Stimulated activated CD8-positive, alpha-beta memory T cell treated with anti-CD3 and anti-CD28 coated beads, Interleukin-7, amount 100 ng/mL, for 48 hours (primary cell): ENCODE measurements around the gene TSR2.

Experiments
- DNase-seq, 2 donors: peaks; one replicate each; pipeline ENCODE4 v3.0.0-alpha.2; 2020; ENCODE audit warnings: low read depth in 1 of 2; ENCODE audit errors: extremely low read depth in 1 of 2

The TSR2 gene, protein sequence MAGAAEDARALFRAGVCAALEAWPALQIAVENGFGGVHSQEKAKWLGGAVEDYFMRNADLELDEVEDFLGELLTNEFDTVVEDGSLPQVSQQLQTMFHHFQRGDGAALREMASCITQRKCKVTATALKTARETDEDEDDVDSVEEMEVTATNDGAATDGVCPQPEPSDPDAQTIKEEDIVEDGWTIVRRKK

DNA sequence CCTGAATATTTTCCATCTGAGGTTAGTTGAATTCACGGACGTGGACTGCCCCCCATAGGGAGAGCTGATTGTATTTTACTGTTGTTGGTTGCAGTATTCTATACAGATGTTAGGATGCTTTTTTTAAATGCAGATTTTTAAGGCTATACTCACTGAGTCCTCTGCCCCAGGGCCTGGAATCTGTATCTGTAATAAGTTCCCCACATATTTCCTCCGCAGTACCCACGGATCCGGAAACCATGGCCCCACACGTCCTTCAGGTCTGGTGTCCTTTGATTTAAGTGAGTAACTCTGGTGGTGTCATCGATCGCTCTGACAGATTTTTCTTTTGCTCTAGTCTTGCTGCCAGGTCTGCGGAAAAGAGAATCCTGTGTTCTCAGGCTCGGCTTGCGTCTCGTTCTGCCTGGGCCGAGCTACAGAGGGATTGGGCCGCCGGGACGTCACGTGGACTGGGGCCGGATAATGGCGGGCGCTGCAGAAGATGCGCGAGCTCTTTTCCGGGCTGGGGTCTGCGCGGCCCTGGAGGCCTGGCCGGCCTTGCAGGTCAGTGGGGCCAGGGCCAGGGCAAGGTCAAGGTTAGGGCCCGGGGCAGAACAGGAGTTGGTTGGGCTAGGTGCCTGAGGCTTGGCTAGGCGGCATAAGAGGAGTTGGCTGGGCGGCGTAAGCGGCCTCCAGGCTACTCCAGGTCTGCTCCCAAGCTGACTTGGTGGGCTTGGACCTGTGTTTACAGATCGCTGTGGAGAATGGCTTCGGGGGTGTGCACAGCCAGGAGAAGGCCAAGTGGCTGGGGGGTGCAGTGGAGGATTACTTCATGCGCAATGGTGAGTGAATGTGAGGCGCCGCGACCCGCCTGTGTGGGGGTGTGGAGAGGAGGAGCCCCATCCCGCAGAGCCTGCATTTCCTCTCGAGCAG, at the start of gene TSR2:
Gene TSR2 (plus strand): TSS at position 445 of the 912 bp plus-strand sequence. CDS start 18 bp downstream, at position 463.
- peak; percentile 42 to 68 for DNase-seq

DNA sequence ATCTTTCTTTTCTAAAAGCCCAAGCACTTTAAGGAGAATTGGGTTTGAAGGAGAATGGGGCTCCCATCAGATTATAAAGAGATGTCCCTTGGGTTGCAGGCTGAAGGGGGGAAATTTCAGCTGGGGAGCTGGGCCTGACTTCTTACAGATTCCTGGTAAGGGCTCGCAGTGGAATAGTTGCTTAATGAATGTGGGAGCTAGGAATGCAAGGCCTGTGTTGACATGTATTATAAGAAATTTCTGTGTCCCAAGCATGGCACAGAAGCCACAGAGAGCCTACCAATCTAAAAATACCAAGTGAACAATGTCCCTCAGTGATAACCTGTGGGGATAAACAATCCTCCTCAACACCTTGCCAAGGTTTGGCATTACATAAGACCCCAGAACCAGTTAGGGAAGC, 43.1 kb upstream of the TSR2 start:
- DNase-seq: no peak

DNA sequence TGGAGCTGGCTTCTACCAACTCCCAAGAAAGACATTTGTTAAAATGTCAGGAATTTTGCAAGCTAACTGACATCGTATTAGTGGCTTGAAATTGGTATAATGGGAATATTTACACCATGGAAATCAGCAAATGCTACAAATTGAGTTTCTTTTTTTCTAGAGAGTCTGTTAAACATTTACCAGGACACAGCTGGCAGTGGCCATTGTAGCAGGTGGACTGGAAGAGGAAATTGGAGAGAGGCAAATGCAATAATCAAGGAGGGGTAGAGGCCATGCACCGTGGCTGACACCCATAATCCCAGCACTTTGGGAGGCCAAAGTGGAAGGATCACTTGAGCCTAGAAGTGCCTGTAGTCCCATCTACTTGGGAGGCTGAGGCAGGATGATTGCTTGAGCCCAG, 32.9 kb upstream of the TSR2 start:
- DNase-seq: no peak

DNA sequence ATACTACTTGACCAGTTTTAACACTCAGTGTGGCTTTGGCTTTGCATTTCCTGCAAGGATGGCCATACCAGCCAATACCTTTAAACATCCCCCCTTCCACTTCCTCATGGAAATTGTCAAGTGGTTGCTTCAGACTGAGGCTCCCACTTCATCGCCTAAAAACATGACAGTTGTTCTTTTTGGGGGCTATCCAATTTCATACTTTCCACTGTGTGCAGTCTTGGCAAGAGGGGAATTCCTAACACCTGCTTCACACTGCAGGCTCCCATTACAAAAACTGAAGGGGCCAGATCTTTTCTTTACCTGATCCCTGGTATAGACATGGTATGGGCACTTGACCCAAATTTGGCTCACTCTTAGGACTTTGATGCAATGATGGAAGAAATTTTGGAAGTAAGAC, 28.5 kb upstream of the TSR2 start:
- DNase-seq: no peak

DNA sequence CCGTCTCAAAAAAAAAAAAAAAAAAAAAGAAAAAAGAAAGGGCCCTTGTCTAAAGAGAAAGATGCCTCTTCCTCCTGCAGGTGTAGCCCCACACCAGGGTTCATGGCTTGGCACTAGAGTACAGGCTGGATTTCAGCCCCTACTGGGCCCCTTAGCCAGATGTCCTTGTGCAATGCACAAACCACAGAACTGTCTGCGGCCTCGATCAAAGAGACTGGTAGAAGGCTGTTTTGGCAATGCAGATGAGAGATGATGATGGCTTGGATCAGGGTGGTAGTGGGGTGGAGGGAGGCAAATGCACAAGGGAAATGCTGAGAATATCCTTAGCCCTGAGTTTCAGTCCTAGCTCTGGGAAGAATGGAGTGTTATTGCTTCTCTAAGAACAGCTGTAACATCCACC, 26.5 kb upstream of the TSR2 start:
- no peak for DNase-seq

DNA sequence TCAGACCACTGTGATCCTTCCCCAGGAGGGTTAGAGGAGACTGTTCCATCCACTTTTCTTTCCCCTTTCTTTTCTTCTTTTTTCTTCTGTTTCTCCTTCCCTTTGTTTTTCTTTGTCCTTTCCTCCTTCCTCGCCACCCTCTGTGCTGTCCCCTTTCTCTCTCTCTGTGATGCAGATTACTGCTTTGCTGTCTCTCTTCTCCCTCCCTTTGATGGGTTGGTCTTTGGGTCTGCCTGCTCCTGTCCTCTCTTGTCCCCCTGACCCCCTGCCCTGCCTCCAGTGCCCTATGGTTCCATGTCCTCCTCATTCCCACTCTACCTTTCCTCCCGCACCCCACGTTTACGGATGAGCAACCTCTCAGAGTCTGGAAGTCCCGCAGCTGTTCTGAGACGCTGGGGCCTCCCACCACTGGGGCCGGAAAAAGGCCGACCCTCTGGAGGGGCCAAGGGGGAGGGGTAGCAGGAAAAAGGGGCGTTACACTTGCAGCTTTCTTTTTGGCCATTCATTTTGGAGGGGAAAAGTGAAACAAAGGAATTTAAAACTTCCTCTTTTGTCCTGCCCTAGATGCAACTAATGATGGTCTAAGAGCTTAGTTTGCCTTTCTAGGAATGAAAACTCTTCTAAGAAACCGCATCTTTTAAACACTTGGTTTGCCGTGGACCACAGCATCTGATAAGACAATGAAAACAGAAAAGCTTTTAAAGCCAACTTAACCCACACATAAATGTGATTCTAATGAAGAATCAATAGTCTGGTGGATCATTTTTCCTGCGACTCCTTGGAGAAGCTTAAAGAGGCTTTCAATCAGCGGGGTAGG, 24.5 kb upstream of the TSR2 start:
- DNase-seq: no peak

DNA sequence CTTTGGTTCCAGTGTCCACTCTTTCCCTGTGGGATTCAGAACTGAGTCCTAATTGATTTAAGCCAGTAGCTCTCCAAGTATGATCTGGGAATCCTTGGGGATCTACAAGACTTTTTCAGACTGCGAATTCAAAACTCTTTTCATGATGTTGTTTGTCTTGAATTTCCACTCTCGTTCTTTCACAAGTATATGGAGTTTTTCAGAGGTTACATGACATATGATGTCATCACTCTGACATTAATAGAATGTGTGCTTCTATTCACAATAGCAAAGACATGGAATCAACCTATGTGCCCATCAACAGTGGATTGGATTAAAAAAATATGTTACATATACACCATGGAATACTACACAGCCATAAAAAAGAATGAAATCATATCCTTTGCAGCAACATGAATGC, 23.2 kb upstream of the TSR2 start:
- no peak for DNase-seq

DNA sequence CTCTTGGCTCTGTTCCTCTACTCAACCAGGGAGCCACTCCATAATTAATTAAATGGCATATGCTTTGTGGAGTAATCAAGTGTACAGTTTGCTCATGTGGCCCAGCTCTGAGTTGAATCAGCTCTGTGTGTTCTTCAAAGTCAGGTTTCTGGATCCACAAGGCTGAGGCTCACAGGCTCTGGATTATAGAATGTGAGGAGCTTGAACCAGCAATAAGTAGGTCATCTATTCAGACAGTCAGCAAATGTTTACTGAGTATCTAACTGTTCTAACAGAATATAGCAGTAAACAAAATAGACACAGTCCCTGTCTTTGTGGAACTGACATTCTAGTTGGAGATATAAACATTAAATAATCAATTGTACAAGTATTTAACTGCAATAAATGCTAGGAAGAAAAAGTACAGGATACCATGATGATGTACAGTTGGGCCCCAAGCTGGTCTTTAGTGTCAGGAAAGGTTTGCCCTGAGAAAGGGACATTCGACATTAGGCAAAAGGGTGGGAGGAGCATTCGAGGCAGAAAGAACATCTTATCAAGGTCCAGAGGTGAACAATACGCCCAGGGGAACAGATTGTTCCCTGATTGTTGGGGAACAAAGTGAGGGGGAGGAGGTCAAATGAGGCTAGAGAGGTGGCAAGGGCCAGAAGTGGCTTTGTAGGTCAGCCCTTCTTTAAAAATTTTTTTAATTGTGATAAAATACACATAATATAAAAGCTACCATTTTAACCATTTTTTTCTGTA, 20.5 kb upstream of the TSR2 start:
- DNase-seq: no peak

DNA sequence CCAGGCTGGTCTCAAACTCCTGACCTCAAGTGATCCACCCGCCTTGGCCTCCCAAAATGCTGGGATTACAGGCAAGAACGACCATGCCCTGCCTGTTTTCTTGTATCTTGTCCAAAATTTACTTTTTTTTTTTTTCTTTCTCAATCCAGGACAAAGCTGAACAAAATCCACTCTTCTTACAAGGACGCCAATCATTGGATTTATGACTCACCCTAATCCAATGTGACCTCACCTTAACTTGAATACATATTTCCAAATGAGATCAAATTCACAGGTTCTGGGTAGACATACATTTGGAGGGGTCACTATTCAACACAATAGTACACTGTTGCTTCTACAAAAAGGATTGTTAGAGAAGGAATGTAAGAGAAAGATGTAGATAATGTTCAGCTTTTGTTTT, 18.0 kb upstream of the TSR2 start:
- no peak for DNase-seq

DNA sequence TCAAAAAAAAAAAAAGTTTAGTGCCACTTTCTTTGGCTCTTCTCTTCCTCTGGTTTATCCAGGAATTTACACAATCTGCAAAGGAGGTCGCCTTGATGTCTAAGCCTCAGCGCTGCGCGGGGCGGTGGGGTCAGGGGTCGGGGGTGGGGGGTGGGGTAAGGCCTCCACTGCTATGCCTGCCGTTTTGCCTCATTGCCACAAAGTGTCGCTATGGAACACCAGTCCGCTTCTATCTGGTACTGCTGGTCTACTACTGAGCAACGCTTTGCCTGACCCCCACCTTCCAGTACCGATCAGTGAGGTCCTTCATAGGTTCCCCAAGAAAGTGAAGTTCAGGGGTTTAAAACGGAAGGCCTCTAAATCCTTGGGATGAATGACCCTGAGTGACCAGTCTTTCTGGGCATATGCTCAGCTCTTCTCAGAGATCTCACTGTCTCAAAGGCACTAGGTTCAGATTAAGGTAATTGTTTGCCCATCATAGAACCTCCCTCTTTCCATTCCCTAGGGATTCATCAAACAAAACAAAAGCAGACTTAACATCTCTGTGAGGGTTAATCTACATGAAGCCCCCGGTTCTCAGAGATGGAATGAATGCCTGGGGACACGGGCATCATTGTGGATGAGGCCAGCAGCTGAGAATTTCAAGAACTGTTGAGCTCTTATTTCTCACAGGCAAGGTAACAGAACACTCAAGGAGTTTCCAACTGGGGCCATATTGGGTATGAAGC, 16.9 kb upstream of the TSR2 start:
- no peak for DNase-seq

DNA sequence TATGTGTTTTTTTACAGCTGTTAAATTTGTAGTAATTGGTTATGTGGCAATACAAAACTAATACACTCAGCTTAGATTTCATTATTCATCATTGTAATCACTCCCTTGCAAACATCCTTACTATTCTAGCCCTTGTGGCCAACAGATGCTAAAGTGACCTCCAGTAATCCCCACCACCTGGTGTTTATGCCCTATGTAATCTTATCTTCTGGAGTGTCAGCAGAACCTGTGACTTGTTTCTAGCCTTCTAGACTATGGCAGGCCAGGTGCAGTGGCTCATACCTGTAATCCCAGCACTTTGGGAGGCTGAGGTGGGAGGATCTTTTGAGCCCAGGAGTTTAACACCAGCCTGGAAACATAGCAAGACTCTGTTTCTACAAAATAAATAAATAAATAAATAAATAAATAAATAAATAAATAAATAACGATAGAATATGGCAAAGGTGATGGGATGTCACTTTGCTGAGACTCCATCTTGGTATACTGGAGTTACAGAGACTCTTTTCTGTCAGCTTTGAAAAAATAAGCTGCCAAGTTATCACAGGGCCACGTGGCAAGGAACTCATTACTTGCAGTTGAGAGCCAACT, 12.3 kb upstream of the TSR2 start:
- no peak for DNase-seq

DNA sequence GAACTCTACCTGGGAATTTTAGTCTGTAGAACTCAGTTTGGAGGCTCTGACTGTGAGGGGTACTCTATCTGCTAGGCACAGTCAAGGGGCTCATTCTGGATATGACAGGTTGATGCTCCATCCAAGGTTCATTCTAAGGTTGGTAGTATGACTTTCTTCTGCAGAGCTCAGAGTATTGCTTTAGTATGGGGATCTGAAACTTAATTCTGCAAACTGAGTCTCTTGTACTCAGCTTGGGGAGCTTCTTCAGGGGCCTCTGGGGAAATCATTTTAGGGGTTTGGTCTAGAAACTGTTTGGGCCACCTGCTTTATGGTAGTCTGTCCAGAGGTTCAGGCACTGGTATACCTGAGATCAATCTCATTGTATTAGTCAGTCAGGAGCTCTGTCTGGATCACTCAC, 9.7 kb upstream of the TSR2 start:
- DNase-seq: no peak

DNA sequence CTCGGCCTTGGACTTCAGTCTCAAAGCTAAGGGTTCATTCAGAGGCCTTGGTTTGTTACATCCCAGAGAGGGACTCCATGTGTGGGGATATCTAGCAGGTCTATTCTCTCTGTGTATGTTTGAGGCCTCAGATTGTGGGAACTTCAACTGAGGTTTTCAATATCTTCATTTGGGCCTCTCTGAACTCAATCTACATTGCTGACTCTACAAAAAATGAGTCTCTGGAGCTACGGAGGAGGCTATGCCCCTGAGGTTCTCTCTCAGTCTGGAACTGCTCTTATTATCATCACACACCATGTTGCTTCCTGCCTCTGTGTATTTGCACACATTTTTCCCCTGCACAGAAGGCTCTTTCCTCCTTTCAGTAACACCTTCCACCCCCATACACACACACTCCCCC, 5.1 kb upstream of the TSR2 start:
- DNase-seq: no peak

DNA sequence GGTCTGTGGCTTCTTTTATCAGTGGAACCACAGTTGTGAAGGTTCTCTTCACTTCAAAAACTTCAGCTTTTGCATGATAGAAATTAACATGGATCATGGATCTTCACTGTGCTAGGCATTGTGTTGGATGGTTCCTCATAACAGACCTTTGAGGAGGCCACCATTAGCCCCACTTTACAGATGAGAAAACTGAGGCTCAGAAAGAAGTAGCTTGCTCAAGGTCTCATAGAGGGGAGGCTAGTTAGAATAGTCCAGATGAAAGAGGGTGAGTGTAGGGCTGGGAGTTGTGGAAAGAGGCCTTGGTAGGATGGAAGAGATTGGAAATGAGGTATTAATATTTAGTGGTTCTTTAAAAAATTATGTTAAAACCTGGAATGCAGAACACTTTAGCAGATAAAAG, 2.6 kb downstream of the TSR2 start:
- no peak for DNase-seq

DNA sequence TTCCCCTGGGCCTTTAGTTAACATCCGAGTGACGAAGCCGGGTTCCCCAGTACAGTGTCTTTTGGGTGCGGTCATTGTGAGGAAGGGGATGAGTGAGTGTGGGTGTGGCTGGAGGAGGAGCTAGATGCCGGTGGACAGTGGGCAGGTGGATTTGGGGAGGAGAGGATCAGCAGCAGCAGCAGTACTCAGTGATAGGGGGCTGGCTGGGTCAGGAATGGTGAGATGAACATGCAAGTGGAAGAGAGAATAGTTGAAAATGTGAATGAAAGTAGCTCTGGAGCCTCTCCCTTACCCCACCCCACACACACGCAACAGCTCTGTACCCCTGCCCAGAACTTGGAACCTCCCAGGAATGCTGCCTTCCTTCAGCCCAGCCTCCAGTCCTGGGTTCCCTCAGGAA, 4.5 kb downstream of the TSR2 start:
- no peak for DNase-seq

DNA sequence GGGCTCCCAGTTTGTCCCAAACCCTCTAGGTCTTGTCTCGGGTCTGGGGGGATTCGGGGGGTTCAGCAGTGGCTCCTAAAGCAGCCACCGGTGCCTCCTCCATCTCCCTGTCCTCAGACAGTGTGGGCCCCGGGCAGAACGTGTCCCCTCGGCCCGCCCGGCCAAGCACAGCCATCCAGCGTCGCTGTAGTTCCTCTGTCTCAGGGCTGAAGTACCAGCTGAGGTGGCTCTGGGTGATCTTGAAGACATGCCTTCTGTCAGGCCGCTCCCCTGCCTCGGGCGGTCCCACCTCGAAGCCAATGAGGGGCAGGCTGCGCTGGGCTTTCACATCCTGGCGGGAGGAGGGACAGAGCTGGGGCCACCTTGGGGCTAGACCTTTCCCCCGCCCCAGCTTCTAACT, 5.9 kb downstream of the TSR2 start:
- no peak for DNase-seq

DNA sequence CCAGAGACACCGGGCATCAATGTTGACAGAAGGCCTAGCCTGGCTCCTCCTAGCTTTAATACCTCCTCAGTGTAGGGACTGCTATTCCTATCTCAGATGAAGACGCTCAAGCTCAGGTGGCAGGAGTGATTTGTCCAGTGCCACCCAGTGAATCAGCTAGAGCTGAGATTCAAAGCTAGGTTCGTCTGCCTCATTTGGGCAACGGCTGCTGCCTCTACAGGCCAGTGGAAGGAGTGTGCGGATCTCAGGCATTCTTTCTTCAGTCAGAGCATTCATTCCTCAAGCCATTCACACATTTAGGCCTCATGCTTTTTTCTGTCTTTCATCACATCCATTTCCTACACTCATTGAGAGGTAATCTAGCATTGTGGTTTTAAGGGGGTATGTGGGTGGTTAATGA, 7.3 kb downstream of the TSR2 start:
- DNase-seq: no peak

DNA sequence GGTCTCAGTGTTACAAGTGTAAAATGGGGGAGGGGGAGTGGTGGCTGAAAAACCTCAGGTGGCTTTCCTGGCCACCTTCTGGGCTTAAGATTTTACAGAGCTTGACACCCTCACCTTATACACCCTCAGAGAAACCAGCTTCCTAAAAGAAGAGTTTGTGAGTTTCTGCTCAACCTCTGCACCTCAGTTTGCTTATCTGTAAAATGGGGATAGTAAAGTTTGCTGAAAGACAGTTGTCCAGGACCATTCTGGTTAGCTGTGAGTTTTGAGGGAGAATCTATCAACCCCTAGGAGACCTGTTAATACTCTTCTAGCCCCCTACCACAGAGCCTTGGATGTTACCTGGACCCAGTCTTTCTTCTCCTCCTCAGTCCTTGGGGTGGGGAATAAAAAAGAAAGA, 9.7 kb downstream of the TSR2 start:
- no peak for DNase-seq

DNA sequence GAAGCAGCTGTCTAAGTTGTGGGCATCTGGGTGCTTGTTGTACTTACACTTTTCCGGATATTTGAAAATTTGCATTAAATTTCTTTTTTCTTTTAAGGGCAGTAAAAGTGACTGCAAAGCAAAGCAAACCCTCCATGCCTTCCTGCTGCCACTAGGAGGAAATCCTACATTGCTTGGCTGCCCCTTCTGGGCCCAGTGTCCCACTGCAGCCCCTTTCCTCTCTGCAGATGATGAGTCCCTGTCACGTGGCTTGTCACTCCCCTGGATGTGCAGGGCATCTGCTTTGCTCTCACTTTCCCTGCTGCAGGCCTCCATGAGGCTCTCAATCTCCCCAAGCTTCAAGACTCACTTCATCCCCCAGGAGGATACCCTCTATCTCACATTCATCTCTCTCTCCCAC, 12.7 kb downstream of the TSR2 start:
- DNase-seq: no peak
